Stimulated activated CD8-positive, alpha-beta memory T cell treated with anti-CD3 and anti-CD28 coated beads, Interleukin-15, amount 100 ng/mL, for 1 hour (primary cell): Measurements from ENCODE around the gene DENND4A.

Experiments
- DNase-seq: peaks from one replicate; pipeline ENCODE4 v3.0.0-alpha.2; 2020; ENCODE audit warnings: low read depth

The DENND4A gene

GRCh38 chr15:65666257-65666656 is 125.8 kb downstream of the DENND4A start:
- DNase-seq = no peak

- no peak for DNase-seq
Measured at GRCh38 chr15:65663521-65663920, 128.6 kb downstream of the DENND4A start.

- DNase-seq = no peak
Measured at GRCh38 chr15:65660927-65661326, 131.2 kb downstream of the DENND4A start.

- no peak for DNase-seq
Measured at GRCh38 chr15:65659502-65660052, 132.5 kb downstream of the DENND4A start.

- no peak for DNase-seq
Measured at GRCh38 chr15:65655457-65655856, 136.6 kb downstream of the DENND4A start.

- DNase-seq = no peak
Measured at GRCh38 chr15:65655026-65655425, 137.1 kb downstream of the DENND4A start.

GRCh38 chr15:65653801-65654521 is 138.1 kb downstream of the DENND4A start:
- DNase-seq = no peak

- DNase-seq = no peak
Measured at GRCh38 chr15:65653341-65653740, 138.8 kb downstream of the DENND4A start.

- no peak for DNase-seq
Measured at GRCh38 chr15:65651831-65652749, 140.0 kb downstream of the DENND4A start.

GRCh38 chr15:65651042-65651322 is 141.1 kb downstream of the DENND4A start:
- no peak for DNase-seq

- no peak for DNase-seq
Measured at GRCh38 chr15:65650312-65651041, 141.6 kb downstream of the DENND4A start.

GRCh38 chr15:65646486-65646885 is 145.6 kb downstream of the DENND4A start:
- no peak for DNase-seq

- DNase-seq = no peak
Measured at GRCh38 chr15:65645392-65645791, 146.7 kb downstream of the DENND4A start.

- no peak for DNase-seq
Measured at GRCh38 chr15:65644282-65644681, 147.8 kb downstream of the DENND4A start.

- no peak for DNase-seq
Measured at GRCh38 chr15:65642594-65642993, 149.5 kb downstream of the DENND4A start.

- DNase-seq = no peak
Measured at GRCh38 chr15:65641768-65642475, 150.2 kb downstream of the DENND4A start.

- no peak for DNase-seq
Measured at GRCh38 chr15:65639509-65639908, 152.6 kb downstream of the DENND4A start.

- DNase-seq = no peak
Measured at GRCh38 chr15:65638681-65639089, 153.4 kb downstream of the DENND4A start.

- DNase-seq = no peak
Measured at GRCh38 chr15:65638109-65638508, 154.0 kb downstream of the DENND4A start.

GRCh38 chr15:65634356-65634755 is 157.7 kb downstream of the DENND4A start:
- no peak for DNase-seq

GRCh38 chr15:65633752-65634151 is 158.3 kb downstream of the DENND4A start:
- no peak for DNase-seq
